ENCODE data around the gene ASXL3. TPM values are rescaled to one million over a fixed set of nuclear protein-coding genes. Genes with fewer than 3 reads are reported as not detected.

The ASXL3 gene
- total and polyA plus RNA-seq, 9 of the 15 experiments (the other 6 are each of a cell fraction or from before 2014, with no cell fraction given): not detected

DNA sequence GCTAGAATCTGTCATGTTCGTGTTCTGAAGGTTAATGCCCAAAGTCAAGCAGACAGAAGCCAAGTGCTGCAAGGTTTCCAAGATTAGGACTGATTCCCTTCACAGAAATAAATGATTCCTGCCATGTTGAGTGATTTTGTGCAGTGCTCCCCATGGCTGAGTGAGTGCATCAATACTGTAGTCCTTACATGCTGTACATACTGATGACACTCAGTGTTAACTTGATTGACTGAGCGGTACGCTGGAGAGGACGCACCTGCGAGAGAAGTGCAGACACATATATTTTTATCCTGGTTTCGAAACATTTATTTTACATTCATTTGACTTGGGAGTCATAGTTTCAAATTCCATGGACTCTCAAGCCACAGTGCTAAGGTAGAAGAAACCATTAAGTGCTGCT, 92.0 kb downstream of the ASXL3 start:
- Histone ChIP-seq H3K27me3 (ENCODE audit: control insufficient read depth in 2 of 2, insufficient read depth in 2 of 2, low read length in 2 of 2) (no peaks in the 10 kb centered on the region), H3K36me3 (ENCODE audit: control insufficient read depth, insufficient read depth, low read length) (no peaks in the 10 kb centered on the region), H3K4me3 (no peak overlapping the region), H3K9ac (ENCODE audit: insufficient read depth in 1 of 2, low read depth in 2 of 2, low read length in 2 of 2) (no peak overlapping the region), H2AFZ (ENCODE audit: low read depth, low read length) (no peak overlapping the region), H3K79me2 (ENCODE audit: control insufficient read depth, insufficient read depth, low read length) (no peaks in the 10 kb centered on the region), H4K20me1 (replicated peaks; ENCODE audit: control insufficient read depth, insufficient read depth, low read length) (no peaks in the 10 kb centered on the region), H3K9me3 (replicated peaks; ENCODE audit: control insufficient read depth, insufficient read depth, low read depth, low read length) (no peaks in the 10 kb centered on the region), H3K9me1 (ENCODE audit: control insufficient read depth, insufficient read depth, low read length) (no peaks in the 10 kb centered on the region), H3K27ac (ENCODE audit: extremely low read depth, low read depth, low read length) (no peak overlapping the region), H3K4me1 (replicated peaks in 1 of 2; ENCODE audit: control insufficient read depth in 2 of 2, insufficient read depth in 2 of 2, low read length in 2 of 2) (no peaks in the 10 kb centered on the region), H3K4me2 (ENCODE audit: insufficient read depth, low read length) (no peak overlapping the region)
- ChIA-PET POLR2A (no interaction called here), CTCF (ENCODE audit: low intra/inter-chr PET ratio) (no interaction called here)
- 2% methylated on average over 6 of the region's 6 CpGs for WGBS (ENCODE audit: insufficient coverage, low coverage, missing lambda C conversion rate)
- intact Hi-C loops (cut with micrococcal nuclease) (no loop called here), in situ Hi-C loops (cut with MboI) (no loop called here)
- TF ChIP-seq, protein P1, sequence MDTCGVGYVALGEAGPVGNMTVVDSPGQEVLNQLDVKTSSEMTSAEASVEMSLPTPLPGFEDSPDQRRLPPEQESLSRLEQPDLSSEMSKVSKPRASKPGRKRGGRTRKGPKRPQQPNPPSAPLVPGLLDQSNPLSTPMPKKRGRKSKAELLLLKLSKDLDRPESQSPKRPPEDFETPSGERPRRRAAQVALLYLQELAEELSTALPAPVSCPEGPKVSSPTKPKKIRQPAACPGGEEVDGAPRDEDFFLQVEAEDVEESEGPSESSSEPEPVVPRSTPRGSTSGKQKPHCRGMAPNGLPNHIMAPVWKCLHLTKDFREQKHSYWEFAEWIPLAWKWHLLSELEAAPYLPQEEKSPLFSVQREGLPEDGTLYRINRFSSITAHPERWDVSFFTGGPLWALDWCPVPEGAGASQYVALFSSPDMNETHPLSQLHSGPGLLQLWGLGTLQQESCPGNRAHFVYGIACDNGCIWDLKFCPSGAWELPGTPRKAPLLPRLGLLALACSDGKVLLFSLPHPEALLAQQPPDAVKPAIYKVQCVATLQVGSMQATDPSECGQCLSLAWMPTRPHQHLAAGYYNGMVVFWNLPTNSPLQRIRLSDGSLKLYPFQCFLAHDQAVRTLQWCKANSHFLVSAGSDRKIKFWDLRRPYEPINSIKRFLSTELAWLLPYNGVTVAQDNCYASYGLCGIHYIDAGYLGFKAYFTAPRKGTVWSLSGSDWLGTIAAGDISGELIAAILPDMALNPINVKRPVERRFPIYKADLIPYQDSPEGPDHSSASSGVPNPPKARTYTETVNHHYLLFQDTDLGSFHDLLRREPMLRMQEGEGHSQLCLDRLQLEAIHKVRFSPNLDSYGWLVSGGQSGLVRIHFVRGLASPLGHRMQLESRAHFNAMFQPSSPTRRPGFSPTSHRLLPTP (IDR thresholded peaks at IDR 0.05; ENCODE audit: borderline replicate concordance, extremely low read depth, insufficient read length): no peak
- no peak for TF ChIP-seq E2F3 (CRISPR knock-in tag; IDR thresholded peaks at IDR 0.05)
- ATAC-seq (no peak), FAIRE-seq (no peak), DNase-seq (ENCODE audit: extremely low read depth in 1 of 4, low spot score in 3 of 4) (no peak)
- no TSS peak for BruUV-seq (replicated peaks)

DNA sequence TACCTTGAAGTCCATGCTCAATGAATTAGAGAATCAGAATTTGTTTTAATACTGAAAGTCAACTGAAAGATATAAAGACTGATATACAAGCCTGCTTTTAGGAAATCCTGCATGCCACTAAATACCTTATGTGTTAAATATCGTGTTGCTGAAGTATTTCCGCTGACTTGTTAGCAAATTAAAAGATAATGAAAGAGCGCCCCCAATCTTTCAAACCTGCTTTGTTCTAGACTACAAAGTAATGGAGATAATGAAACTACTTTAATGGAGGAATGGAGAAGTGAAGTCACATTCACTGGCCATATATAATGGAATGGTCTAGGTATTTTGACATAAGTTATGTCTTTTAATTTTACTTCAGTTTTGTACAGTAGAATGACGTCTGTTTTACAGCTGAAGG, 95.7 kb downstream of the ASXL3 start:
- FAIRE-seq (no peak), ATAC-seq (no peak), DNase-seq (ENCODE audit: extremely low read depth in 1 of 4, low spot score in 3 of 4) (no peak)
- H3K27me3 ChIP-seq (ENCODE audit: control insufficient read depth in 2 of 2, insufficient read depth in 2 of 2, low read length in 2 of 2): no peaks in the 10 kb centered on the region
- no peak overlapping the region for H3K9ac ChIP-seq (ENCODE audit: insufficient read depth in 1 of 2, low read depth in 2 of 2, low read length in 2 of 2)
- H3K79me2 ChIP-seq (ENCODE audit: control insufficient read depth, insufficient read depth, low read length): no peaks in the 10 kb centered on the region
- WGBS (ENCODE audit: insufficient coverage, low coverage, missing lambda C conversion rate): 0% methylated on average over 4 of the region's 4 CpGs
- no peaks in the 10 kb centered on the region for H4K20me1 ChIP-seq (replicated peaks; ENCODE audit: control insufficient read depth, insufficient read depth, low read length)
- H3K27ac ChIP-seq (ENCODE audit: extremely low read depth, low read depth, low read length): no peak overlapping the region
- no peak overlapping the region for H3K4me3 ChIP-seq
- no TSS peak for BruUV-seq (replicated peaks)
- no peak overlapping the region for H3K4me2 ChIP-seq (ENCODE audit: insufficient read depth, low read length)
- no peaks in the 10 kb centered on the region for H3K4me1 ChIP-seq (replicated peaks in 1 of 2; ENCODE audit: control insufficient read depth in 2 of 2, insufficient read depth in 2 of 2, low read length in 2 of 2)
- H3K9me1 ChIP-seq (ENCODE audit: control insufficient read depth, insufficient read depth, low read length): no peaks in the 10 kb centered on the region
- intact Hi-C loops (cut with micrococcal nuclease) (no loop called here), in situ Hi-C loops (cut with MboI) (no loop called here)
- H3K9me3 ChIP-seq (replicated peaks; ENCODE audit: control insufficient read depth, insufficient read depth, low read depth, low read length): no peaks in the 10 kb centered on the region; the same call in 1 of the 2 replicates
- no peaks in the 10 kb centered on the region for H3K36me3 ChIP-seq (ENCODE audit: control insufficient read depth, insufficient read depth, low read length)
- CTCF ChIA-PET (ENCODE audit: low intra/inter-chr PET ratio): no interaction called here
- POLR2A ChIA-PET: no interaction called here
- H2AFZ ChIP-seq (ENCODE audit: low read depth, low read length): no peak overlapping the region
- TF ChIP-seq POLR2B (IDR thresholded peaks at IDR 0.05; ENCODE audit: low read depth, partially characterized antibody): no peak
- TF ChIP-seq, protein P2, sequence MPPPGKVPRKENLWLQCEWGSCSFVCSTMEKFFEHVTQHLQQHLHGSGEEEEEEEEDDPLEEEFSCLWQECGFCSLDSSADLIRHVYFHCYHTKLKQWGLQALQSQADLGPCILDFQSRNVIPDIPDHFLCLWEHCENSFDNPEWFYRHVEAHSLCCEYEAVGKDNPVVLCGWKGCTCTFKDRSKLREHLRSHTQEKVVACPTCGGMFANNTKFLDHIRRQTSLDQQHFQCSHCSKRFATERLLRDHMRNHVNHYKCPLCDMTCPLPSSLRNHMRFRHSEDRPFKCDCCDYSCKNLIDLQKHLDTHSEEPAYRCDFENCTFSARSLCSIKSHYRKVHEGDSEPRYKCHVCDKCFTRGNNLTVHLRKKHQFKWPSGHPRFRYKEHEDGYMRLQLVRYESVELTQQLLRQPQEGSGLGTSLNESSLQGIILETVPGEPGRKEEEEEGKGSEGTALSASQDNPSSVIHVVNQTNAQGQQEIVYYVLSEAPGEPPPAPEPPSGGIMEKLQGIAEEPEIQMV (tag; conservative IDR thresholded peaks at IDR 0.05; ENCODE audit: low read depth): no peak
- TF ChIP-seq, protein P3, sequence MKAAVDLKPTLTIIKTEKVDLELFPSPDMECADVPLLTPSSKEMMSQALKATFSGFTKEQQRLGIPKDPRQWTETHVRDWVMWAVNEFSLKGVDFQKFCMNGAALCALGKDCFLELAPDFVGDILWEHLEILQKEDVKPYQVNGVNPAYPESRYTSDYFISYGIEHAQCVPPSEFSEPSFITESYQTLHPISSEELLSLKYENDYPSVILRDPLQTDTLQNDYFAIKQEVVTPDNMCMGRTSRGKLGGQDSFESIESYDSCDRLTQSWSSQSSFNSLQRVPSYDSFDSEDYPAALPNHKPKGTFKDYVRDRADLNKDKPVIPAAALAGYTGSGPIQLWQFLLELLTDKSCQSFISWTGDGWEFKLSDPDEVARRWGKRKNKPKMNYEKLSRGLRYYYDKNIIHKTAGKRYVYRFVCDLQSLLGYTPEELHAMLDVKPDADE (conservative IDR thresholded peaks at IDR 0.05; ENCODE audit: control insufficient read depth, low read depth, low read length): no peak

Data from K562 (cell line).